IMR-90 (cell line): ENCODE results near the gene GNAI3. TPM values are rescaled to one million over a fixed set of nuclear protein-coding genes. Genes with fewer than 3 reads are reported as not detected.

Experiments
- ATAC-seq: fragments of 200-7000 bp; cut with Tn5 transposase; 2 replicates; pipeline ENCODE4 v1.9.1; 2020; ENCODE audit warnings: low read depth, mild to moderate bottlenecking, moderate library complexity
- BruUV-seq: library from RNA; stranded (reverse); fragments of 400-500 nt; replicated peaks from 2 replicates; lab custom pipeline; 2021; lab: Mats Ljungman, UMichigan
- CTCF ChIA-PET: fragments of 300-600 bp; formaldehyde crosslinking; extraction: SDS; loops from one replicate; lab custom pipeline; 2021; ENCODE audit warnings: antibody characterized with exemption; lab: Yijun Ruan, JAX
- POLR2A ChIA-PET: fragments of 300-600 bp; sonication (Branson Sonifier 250); formaldehyde crosslinking; loops from one replicate; lab custom pipeline; 2022; ENCODE audit warnings: antibody characterized with exemption; ENCODE audit not compliant: unreplicated experiment; lab: Charles Lee
- DNase-seq: peaks from one replicate; pipeline ENCODE4 v3.0.0; 2013
- H2AFZ ChIP-seq: replicated peaks from 2 replicates; pipeline ENCODE3; 2013; ENCODE audit warnings: low read length, mild to moderate bottlenecking; ENCODE audit not compliant: poor library complexity
- H2AK5ac ChIP-seq: 2 replicates; pipeline ENCODE4 v1.6.1; 2013; ENCODE audit warnings: low read depth, low read length, inconsistent platforms
- H2AK9ac ChIP-seq: replicated peaks from 2 replicates; pipeline ENCODE3; 2013; ENCODE audit warnings: mild to moderate bottlenecking, low read depth, low read length, moderate library complexity; ENCODE audit not compliant: poor library complexity
- H2BK120ac ChIP-seq: 2 replicates; pipeline ENCODE4 v1.6.1; 2013; ENCODE audit warnings: low read depth, low read length, inconsistent platforms
- H2BK15ac ChIP-seq: 3 replicates; pipeline ENCODE4 v1.6.1; 2013; ENCODE audit warnings: low read depth, low read length, inconsistent platforms
- H2BK20ac ChIP-seq: 2 replicates; pipeline ENCODE4 v1.6.1; 2013; ENCODE audit warnings: low read depth, mild to moderate bottlenecking, inconsistent platforms, low read length, moderate library complexity
- H2BK5ac ChIP-seq: 2 replicates; pipeline ENCODE4 v1.6.1; 2013; ENCODE audit warnings: mild to moderate bottlenecking, low read depth, low read length, inconsistent platforms; ENCODE audit not compliant: poor library complexity, severe bottlenecking
- H3K14ac ChIP-seq: replicated peaks from 2 replicates; pipeline ENCODE4 v1.6.1; 2013; ENCODE audit warnings: low read depth, low read length, inconsistent platforms
- H3K18ac ChIP-seq: 2 replicates; pipeline ENCODE4 v1.6.1; 2013; ENCODE audit warnings: low read depth, low read length, control low read depth
- H3K23ac ChIP-seq: 2 replicates; pipeline ENCODE4 v1.6.1; 2013; ENCODE audit warnings: low read depth, low read length, inconsistent platforms
- H3K27ac ChIP-seq: 2 replicates; pipeline ENCODE4 v1.5.1; 2013; ENCODE audit warnings: mild to moderate bottlenecking, control low read depth, low read length; ENCODE audit not compliant: insufficient read depth
- H3K27me3 ChIP-seq: 2 replicates; pipeline ENCODE4 v1.6.1; 2013; ENCODE audit warnings: low read length; ENCODE audit not compliant: control insufficient read depth, insufficient read depth
- H3K36me3 ChIP-seq: 2 replicates; pipeline ENCODE4 v1.6.1; 2013; ENCODE audit warnings: low read length, mixed read lengths; ENCODE audit not compliant: control insufficient read depth, insufficient read depth
- H3K4ac ChIP-seq: 2 replicates; pipeline ENCODE4 v1.6.1; 2013; ENCODE audit warnings: low read depth, low read length, inconsistent platforms
- H3K4me1 ChIP-seq: 2 replicates; pipeline ENCODE4 v1.6.1; 2013; ENCODE audit warnings: low read length, mixed read lengths; ENCODE audit not compliant: control insufficient read depth, insufficient read depth
- H3K4me2 ChIP-seq: 2 replicates; pipeline ENCODE4 v1.6.1; 2013; ENCODE audit warnings: low read depth, mild to moderate bottlenecking, control low read depth, low read length, moderate library complexity
- H3K4me3 ChIP-seq: 2 replicates; pipeline ENCODE4 v1.5.1; 2013; ENCODE audit warnings: low read depth, mild to moderate bottlenecking, control low read depth, low read length, moderate library complexity; ENCODE audit not compliant: insufficient read depth
- H3K56ac ChIP-seq: 2 replicates; pipeline ENCODE4 v1.6.1; 2013; ENCODE audit warnings: low read length, inconsistent platforms; ENCODE audit not compliant: insufficient read depth; ENCODE audit errors: extremely low read depth
- H3K79me1 ChIP-seq, 2 experiments: 2 replicates each; pipeline ENCODE4 v1.6.1; 2013; ENCODE audit warnings: low read length in 2 of 2, inconsistent platforms in 1 of 2, low read depth in 1 of 2
- H3K9ac ChIP-seq: 2 replicates; pipeline ENCODE4 v1.6.1; 2013; ENCODE audit warnings: low read depth, low read length, control low read depth
- H3K9me1 ChIP-seq: 2 replicates; pipeline ENCODE4 v1.6.1; 2013; ENCODE audit warnings: low read length, inconsistent platforms; ENCODE audit not compliant: insufficient read depth
- H3K9me3 ChIP-seq: 2 replicates; pipeline ENCODE4 v1.6.1; 2013; ENCODE audit warnings: low read length; ENCODE audit not compliant: control insufficient read depth, insufficient read depth
- H4K20me1 ChIP-seq: 2 replicates; pipeline ENCODE4 v1.6.1; 2013; ENCODE audit warnings: low read length, inconsistent platforms; ENCODE audit not compliant: insufficient read depth
- H4K5ac ChIP-seq: 2 replicates; pipeline ENCODE4 v1.6.1; 2013; ENCODE audit warnings: mild to moderate bottlenecking, low read depth, low read length, control low read depth
- H4K8ac ChIP-seq, 2 experiments: 2 replicates each; pipeline ENCODE4 v1.6.1; 2013; ENCODE audit warnings: low read depth in 2 of 2, low read length in 2 of 2, control low read depth in 1 of 2, inconsistent platforms in 1 of 2
- H4K91ac ChIP-seq: 2 replicates; pipeline ENCODE4 v1.6.1; 2013; ENCODE audit warnings: low read depth, low read length, inconsistent platforms; ENCODE audit not compliant: insufficient read depth
- BHLHE40 ChIP-seq: fragments of 150-350 bp; IDR thresholded peaks from 2 replicates; pipeline ENCODE4 v1.6.1; 2016; ENCODE audit warnings: mild to moderate bottlenecking, low read depth, low read length
- MXI1 ChIP-seq: IDR thresholded peaks from 2 replicates; pipeline ENCODE4 v1.6.1; 2012; ENCODE audit warnings: low read depth, mild to moderate bottlenecking, low read length, moderate library complexity, borderline replicate concordance
- NFE2L2 ChIP-seq: fragments of 150-350 bp; IDR thresholded peaks from 2 replicates; pipeline ENCODE4 v1.6.1; 2016; ENCODE audit warnings: low read depth, mild to moderate bottlenecking, low read length
- RAD21 ChIP-seq: IDR thresholded peaks from 2 replicates; pipeline ENCODE4 v1.6.1; 2012; ENCODE audit warnings: low read length, improper control_type of control experiment
- RCOR1 ChIP-seq: IDR thresholded peaks from 2 replicates; pipeline ENCODE4 v1.6.1; 2012; ENCODE audit warnings: mild to moderate bottlenecking, low read length, improper control_type of control experiment; ENCODE audit not compliant: insufficient replicate concordance
- WGBS, 2 experiments: methylation state at CpG; one replicate each; pipeline versions ENCODE4 v1.1.5 to v1.1.7; 2013; ENCODE audit warnings: missing lambda C conversion rate in 2 of 2; ENCODE audit not compliant: insufficient read length in 1 of 2; ENCODE audit errors: extremely low coverage in 2 of 2; 5-methylcytosine and 5-hydroxymethylcytosine counted together
- dilution Hi-C: fragments of 300-500 bp; cut with HindIII; formaldehyde crosslinking; loops from one replicate; pipeline ENCODE4 v1.14.3; 2018; ENCODE audit warnings: low sequenced_read_pairs; ENCODE audit not compliant: unreplicated experiment
- in situ Hi-C: fragments of 300-500 bp; cut with MboI; formaldehyde crosslinking; loops from 3 replicates; pipeline ENCODE4 v1.14.3; 2019; ENCODE audit warnings: low sequenced_read_pairs, inconsistent platforms, mixed read lengths
- intact Hi-C: fragments of 100-400 bp; cut with micrococcal nuclease; formaldehyde crosslinking; loops from 2 replicates; pipeline ENCODE4 v1.10.0; 2022
- polyA plus RNA-seq, 3 experiments: library from polyadenylated mRNA; depleted of rRNA; stranded (reverse); fragments of >200 nt; gene quantifications; 2 replicates each; pipeline ENCODE4 v1.2.3, GENCODE V29; 2012; ENCODE audit warnings: low replicate concordance in 1 of 3
- total RNA-seq: library from RNA; depleted of rRNA; stranded (reverse); fragments of >200 nt; gene quantifications from 2 replicates; pipeline ENCODE4 v1.2.3, GENCODE V29; 2012
- TF ChIP-seq, protein P1 (sequence below): fragments of 150-350 bp; IDR thresholded peaks from 2 replicates; pipeline ENCODE4 v1.6.1; 2016; ENCODE audit warnings: low read depth, mild to moderate bottlenecking, low read length, moderate library complexity, borderline replicate concordance

Gene GNAI3
- total and polyA plus RNA-seq, 2 of the 4 experiments (the other 2 are of a cell fraction) = 5.9 to 14.9 TPM

DNA sequence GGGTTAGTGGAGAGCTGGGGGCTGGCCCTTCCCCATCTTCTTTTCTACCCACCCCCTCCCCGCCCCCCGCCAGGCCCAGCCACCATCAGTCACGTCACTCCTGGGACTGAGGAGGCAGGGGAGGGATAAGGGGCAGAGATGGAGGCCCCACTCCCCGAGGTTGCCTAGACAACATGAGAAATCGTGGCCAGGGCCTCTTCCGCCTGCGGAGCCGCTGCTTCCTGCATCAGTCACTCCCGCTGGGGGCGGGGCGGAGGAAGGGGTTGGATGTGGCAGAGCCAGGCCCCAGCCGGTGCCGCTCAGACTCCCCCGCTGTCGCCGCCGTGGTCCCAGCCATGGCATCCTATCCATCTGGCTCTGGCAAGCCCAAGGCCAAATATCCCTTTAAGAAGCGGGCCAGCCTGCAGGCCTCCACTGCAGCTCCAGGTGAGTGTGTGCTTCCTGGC lies 72.4 kb downstream of the GNAI3 start (continued):
- no peak for TF ChIP-seq RCOR1

DNA sequence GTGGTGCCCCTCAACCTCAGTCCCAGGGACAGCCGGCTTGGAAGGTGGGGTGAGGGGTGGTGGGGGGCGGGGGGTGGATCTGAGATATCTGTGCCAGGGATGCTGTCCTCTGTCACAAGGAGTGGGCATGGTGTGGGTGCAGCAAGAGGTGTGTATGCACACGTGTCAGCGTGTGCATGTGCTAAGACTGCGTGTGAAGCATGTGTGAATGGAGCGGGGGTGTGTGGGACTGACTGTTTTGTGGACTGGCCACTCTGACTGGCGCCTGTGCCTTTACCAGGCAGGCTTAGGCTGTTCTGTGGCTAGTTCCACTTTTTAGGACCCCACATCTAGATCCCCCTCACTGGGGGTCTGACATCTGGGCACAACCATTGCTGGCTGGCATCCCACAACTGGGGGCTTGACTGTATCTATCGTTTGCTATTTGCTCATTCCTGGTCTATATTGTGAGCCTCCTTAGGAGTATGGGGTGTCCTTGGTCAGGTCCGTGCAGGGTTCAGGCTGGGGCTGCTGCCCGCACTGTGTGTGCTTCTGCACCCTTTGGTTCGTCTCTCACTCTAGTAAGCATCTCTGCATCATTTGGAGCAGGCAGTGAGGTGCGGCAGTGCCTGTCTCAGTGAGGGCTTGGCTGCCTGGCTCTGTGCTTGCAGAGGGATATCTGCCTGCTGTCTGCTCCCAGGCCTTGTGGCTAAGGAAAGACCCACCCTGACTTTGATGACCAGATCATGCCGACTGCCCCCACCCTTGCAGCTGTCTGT lies 73.1 kb downstream of the GNAI3 start:
- Histone ChIP-seq H3K23ac (peak overlapping the region; percentile 65; the same call in 1 of the 2 replicates), H2BK20ac (no peak overlapping the region), H3K4me2 (peak overlapping the region; percentile 99), H3K9ac (peak overlapping the region; percentile 78), H2BK15ac (no peak overlapping the region), H4K8ac (0 out of 4 replicates have a peak overlapping the region, but pooled peaks of 1 of the 2 experiments have one; percentile 70), H3K9me3 (no peaks in the 10 kb centered on the region), H3K18ac (no peak overlapping the region), H2AK5ac (peak overlapping the region; percentile 54), H3K14ac (peak overlapping the region; percentile 93), H3K27ac (peak overlapping the region; percentile 70), H4K20me1 (peaks cover 57% of the 10 kb centered on the region), H2BK5ac (peak overlapping the region; percentile 66), H3K4ac (peak overlapping the region; percentile 86), H3K79me1 (peaks cover 20 to 86% of the 10 kb centered on the region in 2 experiments; a peak in 3 of 4 replicates), H2BK120ac (no peak overlapping the region), H3K56ac (no peak overlapping the region), H2AFZ (no peak overlapping the region), H3K9me1 (peaks cover 35% of the 10 kb centered on the region), H4K5ac (no peak overlapping the region), H2AK9ac (peak overlapping the region; percentile 86), H3K4me3 (peak overlapping the region; percentile 96), H3K27me3 (no peaks in the 10 kb centered on the region), H3K36me3 (peaks cover 9% of the 10 kb centered on the region), H4K91ac (peak overlapping the region; percentile 59; the same call in 1 of the 2 replicates), H3K4me1 (peaks cover 46% of the 10 kb centered on the region)
- dilution Hi-C loops (no loop called here), in situ Hi-C loops (loop anchor here (5.0 kb wide), 1 partner anchor 74 kb away; the partner anchor contains the start of gene GNAI3), intact Hi-C loops (loop anchor here (2.0 to 10.0 kb wide), 2 partner anchors 73 to 337 kb away; partner anchors contain the start of genes GNAI3 and PSRC1)
- TF ChIP-seq NFE2L2 = no peak
- TF ChIP-seq RAD21 = no peak
- TF ChIP-seq BHLHE40 = peak; percentile 52; the same call in 1 of the 2 replicates
- TF ChIP-seq, protein P1, sequence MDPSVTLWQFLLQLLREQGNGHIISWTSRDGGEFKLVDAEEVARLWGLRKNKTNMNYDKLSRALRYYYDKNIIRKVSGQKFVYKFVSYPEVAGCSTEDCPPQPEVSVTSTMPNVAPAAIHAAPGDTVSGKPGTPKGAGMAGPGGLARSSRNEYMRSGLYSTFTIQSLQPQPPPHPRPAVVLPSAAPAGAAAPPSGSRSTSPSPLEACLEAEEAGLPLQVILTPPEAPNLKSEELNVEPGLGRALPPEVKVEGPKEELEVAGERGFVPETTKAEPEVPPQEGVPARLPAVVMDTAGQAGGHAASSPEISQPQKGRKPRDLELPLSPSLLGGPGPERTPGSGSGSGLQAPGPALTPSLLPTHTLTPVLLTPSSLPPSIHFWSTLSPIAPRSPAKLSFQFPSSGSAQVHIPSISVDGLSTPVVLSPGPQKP = no peak
- no peak for TF ChIP-seq RCOR1
- TF ChIP-seq MXI1 = peak; percentile 90
- ChIA-PET CTCF (no interaction called here), POLR2A (no interaction called here)
- BruUV-seq = no TSS peak
- no peak for DNase-seq
- whole genome bisulfite sequencing, 2 experiments = 50% methylated on average over 5 of the region's 13 CpGs; no CpG with 5 or more reads in 1 of the 2 experiments
- no peak for ATAC-seq
